Measurements from ENCODE around the gene ABCC4.

The ABCC4 gene

DNA sequence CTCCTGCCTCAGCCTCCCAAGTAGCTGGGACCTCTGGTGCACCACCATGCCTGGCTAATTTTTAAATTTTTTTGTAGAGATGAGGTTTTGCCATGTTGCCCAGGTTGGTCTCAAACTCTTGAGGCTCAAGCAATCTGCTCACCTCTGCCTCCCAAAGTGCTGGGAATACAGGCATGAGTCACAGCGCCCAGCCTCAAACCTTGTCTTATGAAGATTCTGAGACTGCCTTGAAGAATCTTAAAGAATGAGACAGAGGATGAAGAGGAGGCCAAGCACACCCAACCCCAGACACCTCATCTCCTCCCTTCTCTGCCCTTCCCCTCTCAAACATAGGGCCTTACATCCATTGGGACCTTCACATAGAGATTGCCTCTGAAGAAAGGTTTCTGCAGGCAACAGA, 179.7 kb downstream of the ABCC4 start:
- DNase-seq (ENCODE audit: low read depth in 2 of 2): no peak

DNA sequence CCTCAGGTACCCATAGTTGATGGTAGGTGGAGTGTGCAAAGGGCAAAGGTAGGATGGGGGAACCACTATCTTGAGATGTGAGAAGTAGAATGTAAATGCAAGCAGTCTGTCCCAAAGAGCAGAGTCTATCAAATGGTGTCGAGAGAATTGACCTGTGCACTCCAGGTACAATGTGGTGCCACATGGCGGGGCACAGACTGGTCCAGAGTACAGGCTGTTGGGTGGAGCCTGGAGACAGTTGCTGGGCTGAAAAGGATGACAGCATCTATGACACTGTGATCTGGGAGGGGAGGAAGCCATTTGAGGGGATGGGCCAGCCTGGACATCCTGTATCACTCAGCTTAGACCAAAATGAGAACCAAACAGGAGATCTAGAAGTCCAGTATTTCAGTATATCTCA, 180.6 kb downstream of the ABCC4 start:
- no peak for DNase-seq (ENCODE audit: low read depth in 2 of 2)

DNA sequence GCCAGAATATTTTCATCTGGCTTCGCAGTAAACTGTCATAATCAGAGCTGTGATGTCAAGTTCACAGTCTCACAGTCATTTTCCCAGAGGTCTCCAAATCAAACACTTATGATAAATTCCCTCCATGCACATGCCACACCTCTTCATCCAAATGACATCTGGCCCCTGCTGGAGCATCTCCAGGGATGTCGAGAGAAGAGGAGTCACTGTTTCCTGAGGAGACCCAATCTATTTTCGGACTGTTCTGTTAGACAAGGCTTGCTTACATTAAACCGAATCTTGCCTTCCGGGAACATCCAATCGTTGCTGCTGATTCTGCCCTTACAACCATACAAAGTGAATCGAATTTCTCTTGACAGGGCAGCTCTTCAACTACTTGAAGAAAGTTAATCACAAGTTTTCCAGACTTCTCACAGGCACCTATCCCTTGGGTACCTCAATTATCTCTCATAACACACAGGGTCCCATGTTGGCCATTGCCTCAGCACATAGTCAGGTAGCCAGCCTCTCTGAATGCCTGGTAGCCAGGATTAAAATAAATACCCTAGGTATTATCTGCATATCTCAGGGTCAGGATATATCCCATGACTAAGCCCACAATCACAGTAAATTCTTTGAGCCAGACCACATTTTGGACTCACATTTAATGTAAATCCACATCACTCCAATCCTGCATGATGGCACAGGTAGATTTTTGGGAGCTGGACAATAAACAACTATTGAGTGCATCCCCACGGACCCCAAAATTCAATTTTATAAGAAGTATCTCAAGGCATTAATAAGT, 182.5 kb downstream of the ABCC4 start:
- no peak for DNase-seq (ENCODE audit: low read depth in 2 of 2)

DNA sequence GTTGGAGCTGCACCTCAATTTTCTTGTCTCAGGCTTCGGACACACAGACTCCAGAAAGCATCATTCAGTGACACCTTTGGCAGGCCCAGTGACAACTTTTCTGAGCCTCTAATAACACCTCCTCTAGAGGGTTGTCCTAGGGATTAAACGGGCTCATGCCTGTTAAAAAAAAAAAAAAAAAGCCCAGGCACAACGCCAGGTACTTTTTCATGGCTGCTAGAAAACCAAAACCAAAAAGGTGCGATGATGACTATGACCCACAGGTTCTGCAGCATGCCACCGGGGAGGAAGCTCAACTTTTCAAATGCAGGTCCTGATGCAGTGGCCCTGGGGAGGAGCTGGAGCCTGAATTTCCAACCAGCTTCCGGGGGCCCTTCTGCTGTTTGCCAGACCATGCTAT, 184.2 kb downstream of the ABCC4 start:
- no peak for DNase-seq (ENCODE audit: low read depth in 2 of 2)

DNA sequence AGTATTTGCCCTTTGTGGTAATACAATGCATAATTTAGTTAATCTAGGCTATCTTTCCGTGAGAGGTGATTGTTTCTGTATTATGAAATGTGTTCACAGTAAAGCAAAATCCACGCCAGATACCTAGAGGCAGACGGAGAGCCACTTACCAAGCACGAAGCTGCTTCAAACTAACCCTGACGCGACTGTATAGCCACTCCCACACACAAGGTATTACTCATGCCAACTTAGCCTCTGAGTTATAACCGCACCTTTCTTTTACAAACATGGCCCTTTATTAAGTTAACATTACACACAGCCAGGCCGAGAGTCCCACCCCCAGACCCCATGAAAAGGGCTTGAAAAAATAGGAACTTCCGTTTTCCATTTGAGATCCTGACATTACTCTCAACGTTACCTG, 185.7 kb downstream of the ABCC4 start:
- no peak for DNase-seq (ENCODE audit: low read depth in 2 of 2)

DNA sequence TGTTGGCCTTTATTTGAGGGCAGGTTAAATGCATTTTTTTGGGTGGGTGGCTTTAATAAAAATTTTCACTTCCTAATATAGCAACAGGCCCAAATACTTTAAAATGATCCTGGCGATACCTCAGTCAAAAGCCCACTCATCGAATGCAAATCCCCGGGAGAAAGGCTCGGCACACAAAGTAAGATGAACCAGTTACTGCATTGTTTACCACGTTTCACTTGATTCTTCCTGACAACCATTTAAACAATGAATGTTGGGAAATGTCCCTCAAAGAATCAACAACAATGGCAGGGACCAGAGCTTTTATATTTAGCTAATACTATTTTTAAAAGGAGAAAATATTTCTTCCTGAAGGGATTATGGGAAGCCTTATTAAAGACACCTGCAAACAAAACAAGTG, 187.7 kb downstream of the ABCC4 start:
- DNase-seq (ENCODE audit: low read depth in 2 of 2): no peak

DNA sequence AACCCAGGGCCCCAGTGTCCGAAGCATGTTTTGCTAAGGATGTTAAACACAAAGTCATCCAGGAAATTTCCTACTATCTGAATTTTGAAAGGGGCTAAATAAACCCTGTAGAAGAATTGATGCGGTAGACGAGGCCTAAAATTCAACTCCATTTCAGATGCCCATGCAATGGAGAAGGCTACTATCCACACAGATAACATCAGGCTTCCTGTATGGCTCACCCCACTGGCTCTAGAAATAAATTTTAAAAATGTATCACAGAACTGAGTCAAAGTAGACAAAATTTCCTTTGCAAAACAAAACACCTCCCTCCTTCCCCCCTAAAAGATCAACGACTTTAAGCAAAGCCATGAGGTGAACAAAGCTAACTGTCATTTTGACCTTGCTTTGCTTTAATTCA, 188.4 kb downstream of the ABCC4 start:
- no peak for DNase-seq (ENCODE audit: low read depth in 2 of 2)

DNA sequence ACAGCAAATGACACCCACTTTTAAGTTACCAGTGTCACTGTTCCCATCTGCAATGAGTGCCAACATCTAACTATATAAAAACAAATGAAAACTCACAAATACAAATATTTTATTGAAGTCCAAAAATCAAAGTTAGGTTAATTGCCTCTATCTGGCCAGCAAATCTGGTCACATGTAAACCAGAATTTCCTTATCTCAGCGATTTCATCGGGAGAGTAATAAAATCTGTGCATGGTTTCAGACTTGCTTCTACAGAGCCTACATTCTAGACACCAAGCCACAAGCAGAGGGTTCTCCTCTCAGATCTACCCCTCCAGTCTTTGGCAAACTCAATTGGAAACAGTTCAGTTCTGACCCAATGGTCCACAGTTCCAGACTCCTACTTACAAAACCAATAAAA, 189.6 kb downstream of the ABCC4 start:
- no peak for DNase-seq (ENCODE audit: low read depth in 2 of 2)

DNA sequence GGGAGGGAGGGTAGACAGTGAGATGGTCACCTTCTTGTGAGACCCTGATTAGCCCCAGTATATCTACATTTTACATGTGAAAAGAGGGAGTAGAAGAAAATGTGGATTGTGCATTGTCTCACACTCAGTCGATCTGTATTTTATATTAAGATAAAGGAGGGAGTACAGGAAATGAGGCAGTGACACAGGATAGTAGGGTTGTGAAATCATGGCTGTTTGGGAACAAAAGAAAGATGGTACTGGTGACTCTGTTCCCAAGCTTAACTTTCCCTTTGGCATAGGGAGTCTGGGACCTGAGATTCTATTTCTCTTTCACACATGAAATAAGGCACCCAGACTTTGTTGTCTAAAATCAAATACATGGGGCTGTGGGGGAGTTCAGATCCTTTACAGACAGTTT, 194.7 kb downstream of the ABCC4 start:
- DNase-seq (ENCODE audit: low read depth in 2 of 2): no peak

DNA sequence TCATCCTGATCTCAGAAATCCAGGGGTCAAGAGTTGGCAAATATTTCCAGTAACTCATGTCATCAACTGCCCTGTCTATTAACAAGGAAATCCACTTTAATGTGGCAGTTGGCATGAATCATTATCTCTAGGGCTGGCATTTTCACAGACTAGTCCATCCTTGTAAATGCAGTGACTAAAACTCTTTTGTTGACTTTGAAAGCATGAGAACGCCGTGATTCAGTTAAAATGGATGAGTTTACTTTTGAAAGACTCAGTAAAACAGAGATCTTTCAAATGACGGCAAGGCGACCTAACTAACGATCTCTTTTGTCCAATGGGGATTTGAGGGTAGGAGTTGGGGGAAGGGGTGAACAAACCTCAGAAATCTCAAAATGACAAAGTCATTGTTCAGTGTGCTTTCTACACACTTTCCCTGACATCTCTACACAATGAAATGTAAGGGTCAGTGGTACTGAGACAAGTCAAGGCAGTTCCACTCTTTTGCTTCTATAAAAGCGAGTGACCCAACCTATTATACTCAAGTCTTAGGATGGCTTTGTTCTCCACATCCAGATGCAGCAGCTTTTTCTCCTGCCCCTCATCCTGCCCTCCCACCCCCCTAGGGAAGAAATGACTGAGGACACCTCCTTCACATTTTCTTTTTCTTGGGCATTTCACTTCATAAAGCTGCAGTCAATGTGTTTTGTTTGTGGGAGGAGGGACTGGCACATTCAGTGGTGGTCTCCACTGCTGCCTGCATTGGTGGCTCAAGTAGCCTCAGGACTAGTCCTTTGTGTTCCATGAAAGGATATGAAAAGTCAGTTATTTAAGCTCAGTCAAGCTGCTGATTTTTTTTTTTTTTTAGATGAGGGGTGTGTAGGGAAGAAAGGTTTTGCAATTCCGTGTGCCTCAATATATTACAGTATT, 200.5 kb downstream of the ABCC4 start:
- no peak for DNase-seq (ENCODE audit: low read depth in 2 of 2)

DNA sequence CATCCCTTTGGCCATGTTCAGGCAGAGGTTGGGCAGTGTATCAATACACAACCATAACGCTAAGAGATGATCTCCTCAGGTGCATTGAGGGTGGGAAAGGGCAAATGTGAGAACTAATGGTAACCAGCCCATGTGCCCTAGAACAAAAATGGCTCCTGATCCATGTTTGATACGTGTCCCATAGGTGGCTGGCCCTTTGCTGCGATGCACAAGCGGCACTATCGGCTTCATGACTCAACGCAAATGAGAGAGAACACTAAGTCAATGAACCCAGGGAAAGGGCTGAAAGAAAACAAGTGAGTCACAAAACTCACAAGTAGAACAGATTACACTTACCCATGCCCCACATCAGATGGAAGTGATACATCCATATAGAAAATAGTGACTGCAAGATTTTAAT, 201.7 kb downstream of the ABCC4 start:
- DNase-seq (ENCODE audit: low read depth in 2 of 2): no peak

DNA sequence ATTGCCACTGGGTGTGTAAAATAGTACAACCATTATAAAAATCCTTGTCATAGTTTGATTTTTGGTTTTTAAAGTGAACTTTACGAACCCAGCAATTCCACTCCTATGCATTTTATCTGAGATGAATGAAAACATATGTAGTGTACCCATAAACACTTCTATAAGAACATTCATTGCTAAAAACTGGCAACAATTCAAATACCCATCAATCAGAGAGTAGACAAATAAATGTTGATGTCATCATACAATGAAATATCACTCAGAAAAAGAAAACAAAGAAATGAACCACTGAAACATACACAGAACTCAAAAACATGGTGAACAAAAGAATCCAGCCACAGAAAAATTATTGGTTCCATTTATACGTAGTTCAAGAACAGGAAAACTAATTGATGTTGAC, 202.3 kb downstream of the ABCC4 start:
- no peak for DNase-seq (ENCODE audit: low read depth in 2 of 2)

DNA sequence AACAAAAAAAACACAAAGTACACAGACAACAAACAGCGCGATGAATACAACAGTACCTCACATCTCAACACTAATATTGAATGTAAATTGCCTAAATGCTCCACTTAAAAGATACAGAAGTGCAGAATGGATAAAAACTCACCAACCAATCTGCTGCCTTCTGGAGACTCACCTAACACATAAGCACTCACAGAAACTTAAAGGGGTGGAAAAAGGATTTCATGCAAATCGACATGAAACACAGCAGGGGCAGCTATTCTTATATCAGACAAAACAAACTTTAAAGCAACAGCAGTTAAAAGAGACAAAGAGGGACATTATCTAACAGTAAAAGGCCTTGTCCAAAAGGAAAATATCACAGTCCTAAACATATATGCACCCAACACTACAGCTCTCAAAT, 209.5 kb downstream of the ABCC4 start:
- DNase-seq (ENCODE audit: low read depth in 2 of 2): no peak

DNA sequence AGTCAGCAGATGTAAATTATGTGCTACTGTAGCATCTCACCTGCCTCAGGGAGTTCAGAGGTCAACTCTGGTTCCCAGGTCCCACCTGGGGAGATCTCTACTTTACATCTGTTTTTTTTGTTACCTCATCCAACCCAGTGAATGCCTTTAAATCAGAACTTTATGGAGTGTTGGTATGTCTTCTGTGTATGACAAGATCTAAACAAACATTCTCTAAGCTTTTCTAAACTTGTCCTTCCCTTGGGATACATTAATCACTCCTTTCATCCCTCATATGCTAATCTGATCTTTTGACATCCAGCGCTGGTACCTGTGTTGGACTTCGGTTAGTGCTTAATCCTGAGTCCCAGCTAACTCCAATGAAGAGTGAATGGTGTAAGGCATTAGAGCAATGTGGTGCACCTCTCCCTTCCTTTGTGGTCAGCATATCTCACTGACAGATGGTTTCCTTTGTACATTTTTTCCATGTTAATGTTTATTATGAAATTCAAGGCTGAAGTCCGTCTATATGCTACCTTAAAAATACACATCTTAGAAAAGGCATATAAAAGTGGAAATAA, 213.4 kb downstream of the ABCC4 start:
- no peak for DNase-seq (ENCODE audit: low read depth in 2 of 2)

DNA sequence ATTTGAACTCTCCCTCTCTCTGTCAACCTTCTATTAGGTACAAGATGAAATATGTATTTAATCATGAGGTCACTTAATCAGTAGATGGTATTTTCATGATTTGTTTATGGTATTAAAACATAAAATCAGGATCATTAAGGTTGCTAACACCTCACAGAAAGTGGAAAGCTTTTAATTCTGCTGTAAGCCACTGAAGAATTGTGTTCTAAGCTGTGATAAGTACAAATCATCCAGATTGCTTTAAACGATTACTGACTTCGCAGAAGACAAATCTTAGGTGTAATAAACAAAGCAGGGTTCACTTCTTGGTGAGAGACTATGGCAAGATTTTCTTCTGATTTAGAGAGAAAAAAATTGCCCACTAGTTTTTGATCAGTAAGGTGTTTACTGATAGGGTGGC, 214.5 kb downstream of the ABCC4 start:
- DNase-seq (ENCODE audit: low read depth in 2 of 2): no peak

DNA sequence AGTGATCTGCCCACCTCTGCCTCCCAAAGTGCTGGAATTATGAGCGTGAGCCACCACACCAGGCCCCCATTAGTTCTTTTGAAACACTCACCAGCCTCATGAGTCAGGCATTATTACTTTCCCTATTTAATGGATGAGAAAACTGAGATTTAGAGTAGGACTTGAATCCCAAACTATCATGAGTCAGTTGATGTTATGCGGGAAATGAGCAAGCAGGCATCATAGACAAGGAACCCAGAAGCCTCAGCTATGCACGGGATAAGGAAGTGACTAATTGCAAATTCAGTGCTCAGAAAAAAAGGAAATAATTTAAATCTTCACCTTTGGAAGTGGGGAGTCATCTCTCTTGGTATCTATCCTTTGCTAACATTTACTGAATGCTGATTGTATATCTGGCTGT, 217.5 kb downstream of the ABCC4 start:
- DNase-seq (ENCODE audit: low read depth in 2 of 2): no peak

DNA sequence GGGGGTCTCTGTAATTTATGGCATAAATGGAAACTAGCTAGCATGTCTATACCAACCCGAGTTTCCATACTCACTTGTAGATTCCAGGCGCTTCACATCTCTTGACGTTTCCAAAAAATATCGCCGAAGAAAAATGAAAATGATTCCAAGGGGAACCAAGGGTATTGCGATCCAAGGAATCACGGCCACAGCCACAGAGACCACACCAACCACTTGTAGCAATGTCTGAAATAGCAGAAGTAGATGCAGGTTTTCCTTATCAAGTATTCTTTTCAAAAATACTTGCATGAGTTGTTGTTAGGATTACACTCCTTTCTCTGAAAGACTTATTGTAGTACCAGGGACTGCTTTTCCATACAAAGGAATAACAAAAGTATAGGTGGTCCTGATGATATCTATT, 218.2 kb downstream of the ABCC4 start:
- no peak for DNase-seq (ENCODE audit: low read depth in 2 of 2)

DNA sequence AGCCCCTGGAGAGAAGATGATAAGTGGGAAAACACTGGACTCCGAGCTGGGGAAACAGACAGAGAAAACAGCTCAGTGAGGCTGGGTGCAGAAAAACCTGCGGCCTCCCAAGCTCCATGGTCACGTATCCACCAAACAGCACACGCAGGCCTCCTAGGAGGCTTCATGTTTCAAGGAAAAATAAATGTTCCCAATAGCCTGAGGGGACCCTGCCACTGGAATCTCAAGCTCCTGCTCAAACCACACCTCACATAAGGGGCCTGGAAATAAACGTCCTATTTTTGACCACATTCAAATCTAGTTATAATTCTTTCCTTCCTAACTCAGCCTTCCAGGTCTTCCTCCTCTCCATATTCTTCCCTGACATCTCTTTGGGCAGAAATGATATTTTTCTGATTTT, 225.7 kb downstream of the ABCC4 start:
- DNase-seq (ENCODE audit: low read depth in 2 of 2): no peak

DNA sequence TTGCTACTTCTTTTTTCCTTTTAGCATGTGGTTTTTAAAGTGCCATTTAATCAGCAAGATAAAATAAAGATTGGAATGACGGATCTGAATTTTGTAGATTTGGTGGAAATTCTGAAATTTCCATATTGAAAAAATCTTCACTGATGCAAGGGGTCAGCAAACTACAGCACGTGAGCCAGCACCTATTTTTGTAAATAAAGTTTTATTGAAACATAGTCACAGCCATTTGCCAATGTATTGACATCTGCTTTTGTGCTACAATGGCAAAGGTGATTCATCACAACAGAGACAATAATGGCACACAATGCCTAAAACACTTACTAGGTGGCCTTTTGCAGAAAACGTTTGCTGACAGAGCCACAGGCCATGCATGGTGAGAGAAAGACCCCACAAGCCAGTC, 226.4 kb downstream of the ABCC4 start:
- no peak for DNase-seq (ENCODE audit: low read depth in 2 of 2)

DNA sequence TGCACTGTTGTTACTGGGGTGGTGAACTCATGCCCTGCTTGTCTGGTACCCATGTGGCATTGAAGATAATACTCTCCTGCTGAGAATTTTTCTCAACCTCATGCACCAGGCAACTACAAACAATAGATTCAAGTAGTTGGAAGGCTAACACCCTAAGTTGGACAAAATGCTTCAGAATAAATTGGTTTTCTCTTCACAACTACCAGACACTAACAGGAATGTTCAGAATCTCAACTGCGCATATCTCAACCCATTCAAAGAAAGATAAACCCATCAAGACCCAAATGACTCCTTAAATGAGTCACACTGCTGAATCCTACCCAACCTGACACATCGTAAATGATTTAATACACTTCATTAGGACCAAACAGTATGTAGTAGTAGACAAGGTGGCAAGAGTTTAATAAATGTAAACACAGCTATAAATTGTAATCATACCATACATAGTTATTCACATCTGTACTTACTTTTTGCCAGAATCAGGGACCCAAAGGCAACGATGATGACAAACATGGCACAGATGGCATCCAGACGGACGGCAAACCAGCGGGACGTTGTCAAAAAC, 227.4 kb downstream of the ABCC4 start:
- no peak for DNase-seq (ENCODE audit: low read depth in 2 of 2)

DNA sequence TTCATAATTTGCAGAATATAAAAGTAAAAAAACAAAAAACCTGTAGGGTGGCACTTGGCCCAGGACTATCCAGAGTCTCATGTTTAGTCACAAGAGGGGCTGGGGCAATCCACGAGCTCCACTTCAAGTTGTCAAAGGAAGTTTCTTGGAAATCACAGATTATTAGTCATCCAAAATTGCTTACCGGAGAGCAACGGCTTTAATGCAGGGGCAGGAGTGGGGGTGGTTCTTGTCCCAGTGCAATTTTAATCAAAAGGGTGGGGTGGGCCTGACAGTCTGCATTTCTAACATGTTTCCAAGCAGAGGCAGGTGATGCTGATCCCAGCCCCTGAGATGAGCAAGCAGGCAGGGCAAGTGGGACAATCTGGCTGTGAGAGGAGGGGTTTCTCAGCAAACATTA, 233.9 kb downstream of the ABCC4 start:
- DNase-seq (ENCODE audit: low read depth in 2 of 2): no peak

DNA sequence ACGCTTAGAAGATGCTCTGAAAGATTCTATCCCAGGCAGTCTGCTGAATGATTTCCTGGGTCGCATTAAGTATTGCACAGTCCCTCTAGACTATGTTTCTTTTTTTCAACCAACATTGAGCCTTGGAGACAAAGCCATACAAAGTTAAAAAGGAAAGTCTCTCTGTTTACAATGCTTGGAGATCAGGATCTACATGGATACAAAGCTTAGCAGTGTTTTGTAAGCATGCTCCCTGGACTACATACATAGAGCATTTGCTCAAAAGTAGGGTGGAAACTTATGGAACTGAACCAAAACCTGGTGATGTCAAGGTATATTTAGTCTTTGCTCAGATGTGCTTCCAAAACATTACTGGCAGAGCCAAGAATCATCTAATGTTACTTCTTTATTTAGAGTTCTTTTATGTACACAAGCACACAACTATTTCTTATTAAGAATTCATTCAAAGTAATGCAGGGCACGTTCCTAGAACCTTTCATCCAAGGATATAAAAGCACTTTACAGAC, 241.2 kb downstream of the ABCC4 start:
- DNase-seq (ENCODE audit: low read depth in 2 of 2): no peak

All from stimulated activated CD8-positive, alpha-beta memory T cell treated with anti-CD3 and anti-CD28 coated beads, Interleukin-7, amount 100 ng/mL, for 4 hours (primary cell).